Bronchial epithelial cell (primary cell): ENCODE results near the gene CPLANE1. TPM values are rescaled to one million over a fixed set of nuclear protein-coding genes. Genes with fewer than 3 reads are reported as not detected.
"Not testable (repeated sequence)": the region's sequence is repeated elsewhere in the genome, so short reads cannot be mapped to it uniquely, and the experiment has no call there.

Source experiments
- DNase-seq: peaks from one replicate; pipeline ENCODE4 v3.0.0-alpha.2; 2010; ENCODE audit warnings: low read depth
- FAIRE-seq: peaks from 2 replicates; lab custom pipeline; 2011; peaks lifted over from hg19 to GRCh38; lab: Jason Lieb, UNC
- H3K27me3 ChIP-seq: 2 replicates; pipeline ENCODE4 v1.5.1; 2011; ENCODE audit warnings: low read length; ENCODE audit not compliant: control insufficient read depth, insufficient read depth
- H3K36me3 ChIP-seq: 2 replicates; pipeline ENCODE4 v1.5.1; 2011; ENCODE audit warnings: low read length; ENCODE audit not compliant: control insufficient read depth, insufficient read depth
- H3K4me3 ChIP-seq: 2 replicates; pipeline ENCODE4 v1.5.1; 2011; ENCODE audit warnings: mild to moderate bottlenecking, low read depth, low read length, control low read depth
- total RNA-seq: library from RNA; depleted of rRNA; stranded (reverse); fragments of >200 nt; gene quantifications from 2 replicates; pipeline ENCODE4 v1.2.1, GENCODE V29; 2014
- TF ChIP-seq, protein P1 (sequence below): IDR thresholded peaks from 2 replicates; pipeline ENCODE4 v1.5.1; 2011; ENCODE audit warnings: mild to moderate bottlenecking, moderate library complexity, low read length, control low read depth, inconsistent platforms; ENCODE audit not compliant: insufficient read depth, severe bottlenecking

Gene CPLANE1
- total RNA-seq, 1 donor from 2014 or later = 8.2 TPM

DNA sequence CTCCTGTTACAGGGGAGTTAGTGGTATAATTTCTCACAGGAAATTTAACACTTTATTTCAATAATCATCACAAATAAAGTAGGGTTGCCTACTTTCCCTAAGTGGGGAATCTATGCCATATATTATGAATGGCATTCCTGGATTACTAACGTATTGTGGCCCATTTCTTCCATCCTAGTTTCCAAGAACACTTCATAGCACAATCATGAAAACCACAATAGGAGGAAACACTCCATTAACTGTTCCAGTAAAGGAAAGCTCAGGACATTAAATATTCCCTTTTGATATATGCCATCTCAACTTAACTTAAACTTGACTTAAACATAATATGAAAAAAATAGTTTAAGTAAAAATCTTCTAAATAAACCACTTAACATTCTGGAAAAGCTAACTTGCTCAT lies 2.1 kb downstream of the CPLANE1 start:
- Histone ChIP-seq H3K36me3 (no peaks in the 10 kb centered on the region), H3K27me3 (no peaks in the 10 kb centered on the region), H3K4me3 (no peak overlapping the region)
- FAIRE-seq = no peak
- TF ChIP-seq, protein P1, sequence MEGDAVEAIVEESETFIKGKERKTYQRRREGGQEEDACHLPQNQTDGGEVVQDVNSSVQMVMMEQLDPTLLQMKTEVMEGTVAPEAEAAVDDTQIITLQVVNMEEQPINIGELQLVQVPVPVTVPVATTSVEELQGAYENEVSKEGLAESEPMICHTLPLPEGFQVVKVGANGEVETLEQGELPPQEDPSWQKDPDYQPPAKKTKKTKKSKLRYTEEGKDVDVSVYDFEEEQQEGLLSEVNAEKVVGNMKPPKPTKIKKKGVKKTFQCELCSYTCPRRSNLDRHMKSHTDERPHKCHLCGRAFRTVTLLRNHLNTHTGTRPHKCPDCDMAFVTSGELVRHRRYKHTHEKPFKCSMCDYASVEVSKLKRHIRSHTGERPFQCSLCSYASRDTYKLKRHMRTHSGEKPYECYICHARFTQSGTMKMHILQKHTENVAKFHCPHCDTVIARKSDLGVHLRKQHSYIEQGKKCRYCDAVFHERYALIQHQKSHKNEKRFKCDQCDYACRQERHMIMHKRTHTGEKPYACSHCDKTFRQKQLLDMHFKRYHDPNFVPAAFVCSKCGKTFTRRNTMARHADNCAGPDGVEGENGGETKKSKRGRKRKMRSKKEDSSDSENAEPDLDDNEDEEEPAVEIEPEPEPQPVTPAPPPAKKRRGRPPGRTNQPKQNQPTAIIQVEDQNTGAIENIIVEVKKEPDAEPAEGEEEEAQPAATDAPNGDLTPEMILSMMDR = no peak
- DNase-seq = no peak

- no peak for DNase-seq
- TF ChIP-seq, protein P1 = no peak
- H3K36me3 ChIP-seq = peaks cover 2% of the 10 kb centered on the region
- no peaks in the 10 kb centered on the region for H3K27me3 ChIP-seq
- no peak overlapping the region for H3K4me3 ChIP-seq
- FAIRE-seq = no peak
These were observed 14.9 kb downstream of the CPLANE1 start for GRCh38 chr5:37234288-37234687.

DNA sequence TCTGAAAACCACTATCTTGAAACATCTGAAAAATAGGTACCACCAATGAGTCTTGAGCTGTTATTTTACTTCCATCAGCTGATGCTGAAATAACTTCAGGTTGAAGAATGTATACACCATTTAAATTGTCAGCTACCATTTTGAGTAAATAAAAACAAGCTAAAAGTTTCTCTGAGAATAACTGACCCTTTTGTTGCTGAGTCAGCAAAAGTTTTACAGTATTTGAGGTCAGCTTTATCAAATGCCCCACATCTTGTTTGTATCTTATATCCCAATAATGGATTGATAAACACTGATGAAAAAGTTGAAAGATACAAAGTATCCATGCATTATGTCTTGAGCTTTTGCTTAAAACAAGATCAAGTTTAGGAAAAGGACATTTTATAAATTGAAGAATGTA lies 22.8 kb downstream of the CPLANE1 start:
- no peak for DNase-seq
- Histone ChIP-seq H3K4me3 (no peak overlapping the region), H3K27me3 (no peaks in the 10 kb centered on the region), H3K36me3 (no peaks in the 10 kb centered on the region)
- TF ChIP-seq, protein P1 = no peak
- no peak for FAIRE-seq

GRCh38 chr5:37222181-37222580 lies 27.0 kb downstream of the CPLANE1 start:
- H3K4me3 ChIP-seq = no peak overlapping the region
- no peaks in the 10 kb centered on the region for H3K27me3 ChIP-seq
- DNase-seq = no peak
- no peak for FAIRE-seq
- peaks cover 1% of the 10 kb centered on the region for H3K36me3 ChIP-seq
- TF ChIP-seq, protein P1 = no peak

DNA sequence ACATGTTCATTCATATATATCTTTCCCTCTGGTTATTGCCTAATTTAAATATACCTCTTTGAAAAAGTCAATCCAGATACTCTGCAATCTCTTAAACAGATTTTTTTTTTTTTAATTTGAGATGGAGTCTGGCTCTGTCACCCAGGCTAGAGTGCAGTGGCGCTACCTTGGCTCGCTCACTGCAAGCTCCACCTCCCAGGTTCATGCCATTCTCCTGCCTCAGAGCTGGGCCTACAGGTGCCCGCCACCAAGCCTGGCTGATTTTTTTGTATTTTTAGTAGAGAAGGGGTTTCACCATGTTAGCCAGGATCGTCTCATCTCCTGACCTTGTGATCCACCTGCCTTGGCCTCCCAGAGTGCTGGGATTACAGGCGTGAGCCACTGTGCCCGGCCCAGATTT lies 28.8 kb downstream of the CPLANE1 start:
- not testable (repeated sequence) for FAIRE-seq, DNase-seq, H3K36me3 ChIP-seq

GRCh38 chr5:37219384-37219783 lies 29.8 kb downstream of the CPLANE1 start:
- DNase-seq, H3K27me3 ChIP-seq, H3K36me3 ChIP-seq, H3K4me3 ChIP-seq, FAIRE-seq: not testable (repeated sequence)

More for the DNA sequence above, 28.8 kb downstream of the CPLANE1 start:
- H3K27me3 ChIP-seq, H3K4me3 ChIP-seq: not testable (repeated sequence)

DNA sequence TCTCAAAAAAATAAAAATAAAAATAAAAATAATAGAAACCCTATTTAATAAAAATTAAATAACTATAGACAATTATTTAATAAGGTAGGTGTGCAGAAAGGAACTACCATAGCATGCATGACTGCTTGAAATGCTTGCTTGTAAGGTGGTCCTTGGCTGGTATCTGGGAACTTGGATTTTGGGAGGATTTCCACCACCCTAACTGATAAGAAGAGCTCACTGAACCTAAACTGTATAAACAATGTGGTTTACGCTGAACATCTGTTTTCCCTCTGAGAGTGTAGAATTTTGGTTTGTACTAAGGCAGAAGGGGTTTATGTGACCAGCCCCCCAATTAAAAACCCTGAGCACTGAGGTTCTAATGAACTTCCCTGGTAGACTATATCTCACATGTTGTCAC lies 31.2 kb downstream of the CPLANE1 start:
- H3K4me3 ChIP-seq = no peak overlapping the region
- no peaks in the 10 kb centered on the region for H3K27me3 ChIP-seq
- DNase-seq = no peak
- TF ChIP-seq, protein P1 = no peak
- FAIRE-seq = no peak
- peaks cover 3% of the 10 kb centered on the region for H3K36me3 ChIP-seq
